Measurements from ENCODE around the gene KLHL17. TPM values are rescaled to one million over a fixed set of nuclear protein-coding genes. Genes with fewer than 3 reads are reported as not detected.

KLHL17 gene
- total RNA-seq, 1 donor from 2014 or later = 6.1 TPM

DNA sequence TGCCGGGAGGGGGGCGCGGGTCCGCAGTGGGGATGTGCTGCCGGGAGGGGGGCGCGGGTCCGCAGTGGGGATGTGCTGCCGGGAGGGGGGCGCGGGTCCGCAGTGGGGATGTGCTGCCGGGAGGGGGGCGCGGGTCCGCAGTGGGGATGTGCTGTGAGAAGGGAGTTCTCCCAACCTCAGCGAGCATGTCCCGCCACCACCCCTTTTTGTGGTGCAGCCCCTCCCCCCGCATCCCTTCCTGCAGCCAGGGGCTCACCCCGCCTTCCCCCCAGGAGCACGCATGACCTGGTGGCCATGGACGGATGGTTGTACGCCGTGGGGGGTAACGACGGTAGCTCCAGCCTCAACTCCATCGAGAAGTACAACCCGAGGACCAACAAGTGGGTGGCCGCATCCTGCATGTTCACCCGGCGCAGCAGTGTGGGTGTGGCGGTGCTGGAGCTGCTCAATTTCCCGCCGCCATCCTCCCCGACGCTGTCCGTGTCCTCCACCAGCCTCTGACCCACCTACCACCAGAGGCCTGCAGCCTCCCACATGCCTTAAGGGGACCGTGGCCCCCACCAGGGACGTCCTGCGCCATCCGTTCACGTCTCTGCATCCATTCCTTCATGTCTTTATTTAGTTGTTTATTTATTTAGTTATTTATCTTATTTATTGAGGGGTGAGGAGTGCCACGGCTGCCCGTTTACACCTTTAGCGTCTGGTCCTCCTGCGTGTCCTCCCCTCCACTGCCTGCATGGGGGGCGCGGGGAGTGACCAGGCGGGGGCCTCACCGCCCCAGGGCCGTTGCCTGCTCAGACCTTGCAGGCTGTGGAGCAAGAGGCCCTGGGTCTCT, 4.5 kb downstream of the KLHL17 start:
- DNase-seq (ENCODE audit: low spot score in 2 of 2) (no peak), FAIRE-seq (no peak)

DNA sequence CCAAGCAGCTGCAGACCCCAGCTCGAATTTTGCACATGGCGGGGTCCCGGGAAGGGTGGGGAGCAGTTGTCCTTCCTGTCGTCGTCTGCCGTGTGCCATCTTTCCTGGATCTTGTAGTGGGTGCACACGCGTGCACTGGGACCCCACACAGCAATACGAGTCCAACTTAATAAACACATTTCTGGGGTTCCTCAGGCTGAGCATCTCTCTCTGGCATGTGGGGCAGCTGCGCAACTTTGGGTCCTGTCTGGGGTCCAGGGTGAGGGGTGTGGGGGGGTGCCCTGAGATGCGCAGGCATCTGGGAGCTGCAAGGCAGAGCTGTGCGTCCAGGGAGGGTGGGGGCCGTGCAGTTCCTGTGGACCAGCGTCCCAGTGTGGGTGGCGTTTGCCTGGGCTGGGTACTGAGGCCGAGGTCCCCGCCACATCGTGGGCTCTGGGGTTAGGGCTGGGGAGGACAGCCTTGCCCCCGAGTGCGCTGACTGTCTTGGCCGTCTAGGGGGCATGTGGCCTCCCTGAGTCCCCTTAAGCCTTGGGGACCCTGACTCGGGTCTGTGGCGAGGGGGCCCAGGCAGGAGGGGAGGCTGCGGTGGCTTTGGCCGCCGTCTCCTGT, 5.2 kb downstream of the KLHL17 start:
- FAIRE-seq (no peak), DNase-seq (ENCODE audit: low spot score in 2 of 2) (no peak)

DNA sequence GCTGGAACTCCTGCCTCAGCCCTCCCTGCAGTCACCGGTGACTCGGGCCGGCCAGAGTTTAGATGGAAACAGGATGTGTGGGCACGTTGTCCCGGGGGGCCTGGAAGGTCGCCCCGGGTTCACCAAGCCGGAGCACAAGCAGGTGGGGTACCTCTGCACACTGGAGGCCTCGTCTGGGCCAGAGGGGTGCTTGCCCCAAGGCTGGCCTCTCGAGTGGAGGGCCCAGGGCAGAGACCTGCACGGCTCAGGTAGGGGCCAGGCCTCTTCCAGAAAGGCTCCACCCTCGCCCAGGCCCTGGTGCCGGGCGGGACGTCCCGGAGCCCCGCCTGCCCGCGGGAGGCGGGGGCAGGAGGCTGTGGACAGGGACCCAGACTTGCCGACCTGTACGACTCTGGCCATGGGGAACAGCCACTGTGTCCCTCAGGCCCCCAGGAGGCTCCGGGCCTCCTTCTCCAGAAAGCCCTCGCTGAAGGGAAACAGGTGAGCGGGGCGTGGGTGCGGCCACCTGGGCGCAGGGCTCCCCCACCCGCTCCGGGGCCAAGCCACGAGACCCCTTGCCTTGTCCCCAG, 5.8 kb downstream of the KLHL17 start, which contains the start of gene PLEKHN1:
Gene PLEKHN1 (plus strand): TSS at position 348 of the 569 bp plus-strand sequence. CDS start 50 bp downstream, at position 398.
- FAIRE-seq = no peak
- DNase-seq (ENCODE audit: low spot score in 2 of 2) = no peak

DNA sequence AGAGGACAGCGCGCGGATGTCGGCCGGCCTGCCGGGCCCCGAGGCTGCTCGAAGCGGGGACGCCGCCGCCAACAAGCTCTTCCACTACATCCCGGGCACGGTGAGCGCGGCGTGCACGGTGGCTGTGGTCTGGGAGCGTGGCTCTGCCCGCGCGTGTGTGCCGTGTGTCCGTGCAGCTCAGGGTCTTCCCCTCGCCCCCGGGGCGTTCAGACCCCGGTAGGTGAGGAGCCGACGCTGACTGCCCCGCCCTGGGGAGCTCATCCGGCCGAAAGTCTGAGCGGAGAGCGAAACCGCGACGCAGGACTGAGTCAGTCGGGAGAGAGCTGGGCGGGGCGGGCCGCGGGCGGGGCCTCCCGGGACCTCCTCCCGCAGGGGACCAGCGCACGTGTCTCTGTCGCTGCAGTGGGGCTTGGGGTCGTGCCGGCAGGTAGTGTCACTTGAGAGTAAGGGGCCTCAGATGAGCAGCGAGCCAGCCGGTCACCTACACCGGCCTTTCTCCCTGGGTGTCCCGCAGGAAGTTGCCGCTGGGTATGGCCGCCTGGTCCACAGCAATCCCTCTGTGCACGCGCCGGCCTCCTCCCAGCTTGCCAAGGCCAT, 6.4 kb downstream of the KLHL17 start:
- DNase-seq (ENCODE audit: low spot score in 2 of 2) (peak in 1 of 2 donors; percentile 84), FAIRE-seq (no peak)

DNA sequence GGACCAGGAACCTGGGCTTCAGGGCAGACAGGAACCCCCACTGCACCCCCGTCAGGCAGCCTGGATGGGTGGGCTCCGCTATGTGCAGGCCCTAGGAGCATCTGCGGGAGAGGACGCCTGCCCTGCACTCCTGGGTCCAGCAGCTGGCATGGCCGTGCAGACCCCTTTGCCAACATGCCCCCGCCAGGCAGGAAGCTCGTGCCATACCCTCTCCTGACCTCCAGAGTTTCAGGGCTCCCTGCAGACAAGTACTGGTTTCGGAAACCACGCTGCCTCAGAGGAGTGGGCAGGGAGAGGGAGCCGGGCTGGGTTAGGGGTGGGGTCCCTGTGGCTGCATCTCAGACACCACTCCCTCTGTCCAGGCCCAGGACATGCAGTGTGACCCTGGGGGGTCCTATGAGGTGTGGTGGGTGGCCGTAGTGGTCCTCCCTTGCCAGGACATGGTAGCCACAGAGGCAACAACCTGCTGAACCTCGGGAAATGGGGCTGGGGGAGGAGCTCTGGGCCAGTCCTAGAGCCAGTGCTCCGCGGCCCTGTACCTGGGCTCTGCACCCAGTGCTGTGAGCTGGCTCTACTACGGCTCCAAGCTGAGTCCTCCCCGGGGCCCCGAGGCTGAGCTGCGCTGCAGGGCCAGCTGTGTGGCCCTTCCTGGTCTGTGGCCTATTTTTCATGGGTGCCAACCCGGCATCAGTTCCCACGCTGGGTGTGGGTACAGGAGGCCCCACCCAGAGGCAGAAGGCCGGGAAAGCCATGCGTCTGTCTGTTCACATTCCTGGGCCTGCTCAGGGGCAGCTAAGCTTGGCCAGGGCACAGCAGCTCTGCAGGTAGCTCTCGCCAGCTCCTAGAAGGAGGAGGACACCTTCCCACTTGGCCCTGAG, 7.3 kb downstream of the KLHL17 start:
- no peak for FAIRE-seq
- no peak for DNase-seq (ENCODE audit: low spot score in 2 of 2)

DNA sequence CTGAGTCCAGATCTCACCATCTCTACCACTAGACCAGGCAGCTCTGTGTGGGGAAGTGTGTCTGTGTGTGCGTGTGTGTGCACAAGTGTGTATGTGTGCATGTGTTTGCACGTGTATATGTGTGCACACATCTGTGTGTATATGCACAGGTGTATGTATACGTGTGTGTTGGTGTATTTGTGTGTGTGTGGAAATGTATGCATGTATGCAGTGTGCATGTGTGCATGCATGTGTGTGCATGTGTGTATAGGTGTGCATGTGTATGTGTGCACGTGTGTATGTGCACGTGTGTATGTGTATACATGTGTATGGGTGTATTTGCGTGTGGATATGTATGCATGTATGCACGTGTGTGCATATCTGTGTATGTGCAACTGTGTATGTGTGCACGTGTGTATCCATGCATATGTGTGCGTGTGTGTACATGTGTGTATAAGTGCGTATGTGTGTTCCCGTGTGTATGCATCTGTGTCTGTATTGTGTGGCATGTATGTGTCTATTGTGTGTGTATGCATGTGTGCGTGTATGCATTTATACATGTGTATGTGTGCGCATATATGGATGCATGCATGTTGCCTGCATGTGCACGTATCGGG, 9.0 kb downstream of the KLHL17 start:
- no peak for FAIRE-seq
- no peak for DNase-seq (ENCODE audit: low spot score in 2 of 2)

DNA sequence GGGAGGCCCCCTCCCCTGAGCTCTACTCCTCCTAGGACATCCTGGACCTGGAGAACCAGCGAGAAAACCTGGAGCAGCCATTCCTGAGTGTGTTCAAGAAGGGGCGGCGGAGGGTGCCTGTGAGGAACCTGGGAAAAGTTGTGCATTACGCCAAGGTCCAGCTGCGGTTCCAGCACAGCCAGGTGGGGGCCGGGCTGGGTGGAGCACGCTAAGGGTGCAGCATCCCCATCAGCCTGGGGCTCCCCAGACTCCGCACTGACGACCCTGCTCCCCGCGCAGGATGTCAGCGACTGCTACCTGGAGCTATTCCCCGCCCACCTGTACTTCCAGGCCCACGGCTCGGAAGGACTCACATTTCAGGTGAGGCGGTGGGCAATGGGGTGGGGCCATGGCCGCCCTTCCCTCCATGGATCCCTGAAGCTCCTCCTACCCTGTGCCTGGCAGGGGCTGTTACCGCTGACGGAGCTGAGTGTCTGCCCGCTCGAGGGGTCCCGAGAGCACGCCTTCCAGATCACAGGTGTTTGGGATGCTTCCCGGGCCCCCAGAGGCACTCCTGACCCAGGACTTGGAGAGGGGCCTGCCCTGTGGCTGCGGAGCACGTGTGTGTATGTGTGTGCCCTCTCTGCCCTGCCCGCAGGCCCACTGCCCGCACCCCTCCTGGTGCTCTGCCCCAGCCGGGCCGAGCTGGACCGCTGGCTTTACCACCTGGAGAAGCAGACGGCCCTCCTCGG, 10.0 kb downstream of the KLHL17 start:
- FAIRE-seq = no peak

DNA sequence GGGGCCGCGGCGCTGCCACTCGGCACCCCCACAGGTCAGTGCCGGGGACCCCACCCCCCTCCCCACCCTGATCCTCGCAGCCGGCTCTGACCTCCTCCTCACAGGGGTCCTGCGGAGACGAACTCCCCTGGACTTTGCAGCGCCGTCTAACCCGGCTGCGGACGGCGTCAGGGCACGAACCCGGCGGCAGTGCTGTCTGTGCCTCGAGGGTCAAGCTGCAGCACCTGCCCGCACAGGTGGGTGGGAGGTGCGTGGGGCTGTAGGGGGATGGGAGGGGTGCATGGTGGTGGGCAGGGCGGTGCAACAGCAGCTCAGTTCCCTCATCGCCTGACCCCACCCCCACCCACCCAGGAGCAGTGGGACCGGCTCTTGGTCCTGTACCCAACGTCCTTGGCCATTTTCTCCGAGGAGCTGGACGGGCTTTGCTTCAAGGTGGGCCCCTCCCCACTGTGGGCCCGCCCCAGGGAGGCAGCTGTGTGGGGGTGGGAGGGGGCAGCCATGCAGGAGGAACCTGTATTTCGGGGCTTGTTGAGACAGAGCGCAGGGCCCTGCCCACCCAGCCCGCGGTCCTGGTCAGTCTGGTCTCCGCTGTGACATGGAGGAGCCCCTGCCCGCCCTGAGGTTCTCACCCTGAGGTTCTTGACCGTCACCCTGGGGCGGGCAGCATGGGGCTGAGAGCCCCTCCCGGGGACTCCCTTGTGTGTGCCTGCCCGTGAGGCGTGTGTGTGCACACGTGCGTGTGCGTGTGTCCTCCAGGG, 10.8 kb downstream of the KLHL17 start:
- DNase-seq (ENCODE audit: low spot score in 2 of 2) = no peak
- FAIRE-seq = no peak

More for the DNA sequence above, 10.0 kb downstream of the KLHL17 start:
- no peak for DNase-seq (ENCODE audit: low spot score in 2 of 2)

DNA sequence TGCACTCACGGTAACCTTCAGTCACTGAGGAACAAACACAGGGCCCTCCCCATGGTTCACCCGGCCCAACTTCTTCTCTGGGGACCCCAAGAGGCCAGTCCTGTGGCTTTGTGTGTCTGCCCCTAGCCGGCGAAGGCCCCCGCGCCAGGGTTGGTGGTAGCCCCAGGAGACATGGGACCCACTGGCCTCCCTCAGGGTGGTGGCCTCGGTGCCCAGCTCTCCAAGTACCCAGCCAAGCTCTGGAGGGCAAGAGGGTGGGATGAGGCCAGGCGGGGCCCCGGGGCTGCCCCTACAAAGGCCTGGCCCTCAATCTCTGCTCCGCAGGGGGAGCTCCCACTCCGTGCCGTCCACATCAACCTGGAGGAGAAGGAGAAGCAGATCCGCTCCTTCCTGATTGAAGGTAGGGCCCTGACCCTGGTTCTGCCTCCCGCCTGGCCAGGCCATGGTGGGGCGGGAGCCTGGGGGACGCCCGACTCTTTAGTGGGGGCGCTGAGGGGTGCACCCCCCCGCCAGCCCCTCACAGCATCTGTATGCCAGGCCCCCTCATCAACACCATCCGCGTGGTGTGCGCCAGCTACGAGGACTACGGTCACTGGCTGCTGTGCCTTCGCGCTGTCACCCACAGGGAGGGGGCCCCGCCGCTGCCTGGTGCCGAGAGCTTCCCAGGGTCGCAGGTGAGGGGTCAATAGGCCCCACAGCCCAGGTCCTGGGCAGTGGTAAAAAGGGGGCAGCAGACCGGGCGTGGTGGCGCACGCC, 11.5 kb downstream of the KLHL17 start:
- DNase-seq (ENCODE audit: low spot score in 2 of 2) (no peak), FAIRE-seq (no peak)

DNA sequence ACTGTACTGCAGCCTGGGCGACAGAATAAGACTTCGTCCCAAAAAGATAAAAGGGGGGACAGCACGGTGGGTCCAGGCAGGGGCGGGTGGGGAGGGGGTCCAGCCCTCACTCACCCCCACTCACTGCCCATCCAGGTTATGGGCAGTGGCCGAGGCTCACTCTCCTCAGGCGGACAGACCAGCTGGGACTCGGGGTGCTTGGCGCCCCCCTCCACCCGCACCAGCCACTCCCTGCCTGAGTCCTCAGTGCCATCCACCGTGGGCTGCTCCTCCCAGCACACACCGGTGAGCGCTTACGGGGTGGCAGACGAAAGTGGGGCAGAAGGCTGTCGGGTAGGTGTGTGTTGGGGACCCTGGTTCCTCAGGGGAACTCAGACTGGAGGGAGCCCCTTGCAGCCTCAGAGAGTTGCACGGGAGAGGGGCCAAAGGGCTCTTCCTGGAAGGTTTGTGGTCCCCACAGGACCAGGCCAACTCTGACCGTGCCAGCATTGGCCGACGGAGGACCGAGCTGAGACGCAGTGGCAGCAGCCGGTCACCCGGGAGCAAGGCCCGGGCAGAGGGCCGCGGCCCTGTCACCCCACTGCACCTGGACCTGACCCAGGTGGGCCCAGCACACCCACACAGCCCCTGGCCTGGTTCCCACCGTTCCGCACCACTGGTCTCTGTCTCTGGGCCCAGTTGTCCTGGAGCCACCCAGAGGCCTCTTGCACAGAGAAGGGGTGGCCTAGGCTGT, 12.5 kb downstream of the KLHL17 start:
- FAIRE-seq (no peak), DNase-seq (ENCODE audit: low spot score in 2 of 2) (no peak)

DNA sequence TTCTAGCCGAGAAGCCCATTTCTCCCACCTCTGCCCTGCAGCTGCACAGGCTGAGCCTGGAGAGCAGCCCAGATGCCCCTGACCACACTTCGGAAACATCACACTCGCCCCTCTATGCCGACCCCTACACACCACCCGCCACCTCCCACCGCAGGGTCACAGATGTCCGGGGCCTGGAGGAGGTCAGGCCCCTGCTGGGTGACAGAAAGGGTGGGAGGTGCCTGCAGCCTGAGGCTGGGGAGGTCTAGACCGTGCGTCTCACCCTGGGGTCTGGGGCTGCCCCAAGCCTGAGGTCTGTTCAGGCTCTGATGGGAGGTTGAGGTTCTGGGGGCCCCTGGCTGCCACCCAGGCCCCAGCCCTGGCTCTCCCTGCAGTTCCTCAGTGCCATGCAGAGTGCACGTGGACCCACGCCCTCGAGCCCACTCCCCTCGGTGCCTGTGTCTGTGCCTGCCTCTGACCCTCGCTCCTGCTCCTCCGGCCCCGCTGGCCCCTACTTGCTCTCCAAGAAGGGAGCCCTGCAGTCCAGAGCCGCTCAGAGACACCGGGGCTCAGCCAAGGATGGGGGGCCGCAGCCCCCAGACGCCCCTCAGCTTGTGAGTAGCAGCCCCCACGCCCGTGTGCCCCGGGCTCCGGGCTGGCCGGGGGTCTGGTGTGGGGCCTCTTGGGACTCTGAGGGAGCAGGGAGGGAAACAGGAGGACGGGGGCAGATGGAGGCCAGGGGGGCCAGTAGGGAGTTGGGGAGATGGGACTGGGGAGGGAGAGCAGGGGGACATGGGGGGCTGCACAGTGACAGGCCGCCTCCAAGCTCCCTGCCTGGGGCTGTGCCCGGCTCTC, 13.3 kb downstream of the KLHL17 start:
- DNase-seq (ENCODE audit: low spot score in 2 of 2) (no peak), FAIRE-seq (no peak)

DNA sequence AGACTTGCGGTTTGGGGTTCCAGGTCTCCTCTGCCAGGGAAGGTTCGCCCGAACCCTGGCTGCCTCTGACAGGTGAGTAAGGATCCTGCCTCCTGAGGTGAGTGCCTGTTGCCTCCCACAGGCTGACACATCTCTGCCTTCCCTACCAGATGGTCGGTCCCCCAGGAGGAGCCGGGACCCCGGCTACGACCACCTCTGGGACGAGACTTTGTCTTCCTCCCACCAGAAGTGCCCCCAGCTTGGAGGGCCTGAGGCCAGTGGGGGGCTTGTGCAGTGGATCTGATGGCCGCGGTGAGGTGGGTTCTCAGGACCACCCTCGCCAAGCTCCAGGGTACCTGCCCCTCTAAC, 13.9 kb downstream of the KLHL17 start:
- no peak for DNase-seq (ENCODE audit: low spot score in 2 of 2)
- FAIRE-seq = no peak

DNA sequence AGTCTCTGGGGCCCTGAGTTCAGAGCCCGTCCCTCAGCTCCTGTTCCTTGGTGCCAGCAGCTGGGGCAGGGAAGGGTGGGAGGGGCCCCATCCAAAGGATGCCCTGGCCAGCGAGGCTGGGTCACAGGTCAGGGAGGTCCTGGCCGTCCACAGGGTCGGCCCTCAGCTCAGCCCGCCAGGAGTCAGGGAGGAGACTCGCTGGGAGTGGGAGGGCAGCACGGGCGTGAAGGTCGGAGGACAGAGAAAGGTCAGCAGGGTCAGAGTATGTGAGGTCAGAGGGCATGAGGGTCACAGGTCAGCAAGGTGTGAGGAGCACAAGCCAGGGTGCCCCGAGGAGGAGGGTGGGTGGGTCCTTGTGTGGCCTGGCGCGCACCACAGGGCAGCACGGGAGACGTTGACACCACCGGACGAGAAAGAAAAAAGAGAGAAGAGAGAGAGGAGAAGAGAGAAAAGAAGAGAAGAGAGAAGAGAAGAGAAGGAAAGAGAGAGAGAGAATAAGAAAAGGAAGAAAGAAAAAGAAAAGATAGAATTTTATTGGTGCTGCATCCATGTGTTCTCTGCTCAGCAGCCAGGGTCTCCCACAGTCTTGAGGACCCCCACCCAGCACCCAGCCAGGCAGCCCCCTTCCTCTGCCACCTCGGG, 14.4 kb downstream of the KLHL17 start:
- FAIRE-seq (no peak), DNase-seq (ENCODE audit: low spot score in 2 of 2) (no peak)

DNA sequence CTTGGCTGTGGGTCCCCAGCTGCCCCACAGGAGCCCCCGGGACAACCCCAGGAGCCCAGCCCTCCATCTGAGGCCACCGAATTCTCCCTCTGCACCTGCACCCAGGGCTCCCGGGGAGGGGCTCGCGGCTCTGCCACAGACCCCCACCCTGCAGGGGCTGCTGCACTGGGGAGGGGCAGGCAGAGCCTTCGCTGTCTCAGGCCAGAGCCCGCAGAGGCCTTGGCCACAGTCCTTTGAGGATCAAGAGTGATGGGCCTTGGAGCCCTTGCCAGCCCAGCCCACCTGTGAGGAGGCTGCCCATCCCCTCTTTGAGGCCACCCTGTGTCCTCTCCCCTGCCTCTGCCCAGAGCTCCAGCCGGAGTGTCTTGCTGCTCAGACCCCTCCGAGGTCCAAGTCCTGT, 15.0 kb downstream of the KLHL17 start:
- no peak for FAIRE-seq
- DNase-seq (ENCODE audit: low spot score in 2 of 2) = no peak

DNA sequence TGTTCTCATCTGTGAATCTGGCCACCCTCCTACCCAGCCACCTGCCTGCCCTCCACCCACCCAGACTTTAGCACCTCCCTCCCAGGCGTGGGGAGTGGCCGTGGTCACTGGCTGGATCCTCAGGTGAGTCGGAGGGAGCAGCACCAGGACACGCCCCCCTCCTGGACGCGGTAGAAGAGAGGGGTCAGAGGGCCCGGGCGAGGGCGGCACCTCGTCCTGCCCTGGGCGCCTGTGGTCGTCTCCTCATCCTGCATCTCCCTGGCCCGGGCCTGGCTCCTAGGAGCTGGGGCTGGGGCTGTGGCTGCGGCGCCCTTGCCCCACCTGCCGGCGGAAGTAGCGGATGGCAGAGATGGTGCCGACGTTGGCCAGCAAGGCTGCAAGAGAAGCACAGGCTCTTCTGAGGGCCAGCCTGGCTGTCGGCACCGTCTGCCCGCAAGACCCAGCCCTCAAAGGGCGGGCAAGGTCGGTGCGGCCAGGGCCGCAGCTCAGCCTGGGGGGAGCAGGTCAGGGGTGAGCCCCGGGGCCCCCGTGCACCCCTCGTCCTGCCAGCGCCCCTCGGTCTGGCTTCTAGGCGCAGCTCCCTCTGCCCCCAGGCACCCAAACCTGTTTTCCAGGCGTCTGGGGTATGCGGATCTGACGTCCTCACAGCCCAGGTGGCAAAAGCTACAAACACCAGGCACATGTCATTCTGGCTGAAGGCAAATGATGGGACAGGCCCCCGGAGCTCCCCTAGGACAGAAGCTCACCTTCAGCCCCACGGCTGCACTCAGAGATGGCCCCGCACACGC, 15.7 kb downstream of the KLHL17 start:
- FAIRE-seq (no peak), DNase-seq (ENCODE audit: low spot score in 2 of 2) (peak in 1 of 2 donors; percentile 79)
